ENCODE results near the gene CCN5. TPM values are rescaled to one million over a fixed set of nuclear protein-coding genes. Genes with fewer than 3 reads are reported as not detected.
A peak's percentile ranks its signal among the peaks of the same experiment; 100 is the strongest.

CCN5 gene
- polyA plus RNA-seq, 1 experiment: 2.0 TPM

DNA sequence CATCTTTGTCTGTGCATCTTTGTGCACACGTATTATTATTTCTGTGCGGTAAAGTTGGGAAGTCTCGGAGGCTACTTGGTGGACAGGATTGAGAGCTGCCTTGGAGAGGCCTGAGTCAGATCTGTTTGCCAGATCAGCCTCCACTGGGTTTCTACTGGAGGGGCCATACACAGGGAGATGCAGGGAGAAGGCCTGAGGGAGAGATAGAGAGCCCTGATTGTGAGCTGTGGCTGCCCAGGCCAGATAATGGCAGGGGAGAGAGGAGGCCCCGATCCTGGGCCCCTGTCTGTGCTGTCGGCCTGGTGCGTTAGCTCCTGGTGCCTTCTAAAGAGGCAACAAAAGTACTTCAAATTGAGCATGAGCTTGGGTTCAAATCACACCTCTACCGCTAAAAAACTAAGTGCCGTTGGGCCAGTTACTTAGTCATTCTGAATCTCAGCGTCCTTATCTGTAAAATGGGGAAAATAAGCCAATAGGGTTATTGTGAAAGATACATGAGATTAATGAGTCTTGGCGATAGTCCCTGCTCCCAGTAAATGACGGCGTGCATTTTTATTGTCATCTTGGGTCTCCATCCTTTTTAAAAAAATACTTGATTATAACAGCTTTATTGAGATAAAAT, 36.1 kb upstream of the CCN5 start:
- H3K36me3 ChIP-seq (ENCODE audit: control insufficient read depth, insufficient read depth, low read length): no peaks in the 10 kb centered on the region; the same call in 1 of the 2 replicates
- H3K27me3 ChIP-seq (ENCODE audit: control insufficient read depth, insufficient read depth, low read length): no peaks in the 10 kb centered on the region
- POLR2A ChIA-PET: no interaction called here
- TF ChIP-seq, protein P1, sequence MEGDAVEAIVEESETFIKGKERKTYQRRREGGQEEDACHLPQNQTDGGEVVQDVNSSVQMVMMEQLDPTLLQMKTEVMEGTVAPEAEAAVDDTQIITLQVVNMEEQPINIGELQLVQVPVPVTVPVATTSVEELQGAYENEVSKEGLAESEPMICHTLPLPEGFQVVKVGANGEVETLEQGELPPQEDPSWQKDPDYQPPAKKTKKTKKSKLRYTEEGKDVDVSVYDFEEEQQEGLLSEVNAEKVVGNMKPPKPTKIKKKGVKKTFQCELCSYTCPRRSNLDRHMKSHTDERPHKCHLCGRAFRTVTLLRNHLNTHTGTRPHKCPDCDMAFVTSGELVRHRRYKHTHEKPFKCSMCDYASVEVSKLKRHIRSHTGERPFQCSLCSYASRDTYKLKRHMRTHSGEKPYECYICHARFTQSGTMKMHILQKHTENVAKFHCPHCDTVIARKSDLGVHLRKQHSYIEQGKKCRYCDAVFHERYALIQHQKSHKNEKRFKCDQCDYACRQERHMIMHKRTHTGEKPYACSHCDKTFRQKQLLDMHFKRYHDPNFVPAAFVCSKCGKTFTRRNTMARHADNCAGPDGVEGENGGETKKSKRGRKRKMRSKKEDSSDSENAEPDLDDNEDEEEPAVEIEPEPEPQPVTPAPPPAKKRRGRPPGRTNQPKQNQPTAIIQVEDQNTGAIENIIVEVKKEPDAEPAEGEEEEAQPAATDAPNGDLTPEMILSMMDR (IDR thresholded peaks at IDR 0.05; ENCODE audit: insufficient read depth, low read depth, low read length): no peak
- no peak for DNase-seq (ENCODE audit: low read depth)
- H3K4me3 ChIP-seq (ENCODE audit: low read depth, low read length): no peak overlapping the region
- CTCF ChIA-PET: interaction anchor here (1.0 to 9.2 kb wide), 3 partner anchors 15 to 68 kb away, joined by 3 to 269 read pairs (median 3); no protein-coding TSS in a partner anchor

DNA sequence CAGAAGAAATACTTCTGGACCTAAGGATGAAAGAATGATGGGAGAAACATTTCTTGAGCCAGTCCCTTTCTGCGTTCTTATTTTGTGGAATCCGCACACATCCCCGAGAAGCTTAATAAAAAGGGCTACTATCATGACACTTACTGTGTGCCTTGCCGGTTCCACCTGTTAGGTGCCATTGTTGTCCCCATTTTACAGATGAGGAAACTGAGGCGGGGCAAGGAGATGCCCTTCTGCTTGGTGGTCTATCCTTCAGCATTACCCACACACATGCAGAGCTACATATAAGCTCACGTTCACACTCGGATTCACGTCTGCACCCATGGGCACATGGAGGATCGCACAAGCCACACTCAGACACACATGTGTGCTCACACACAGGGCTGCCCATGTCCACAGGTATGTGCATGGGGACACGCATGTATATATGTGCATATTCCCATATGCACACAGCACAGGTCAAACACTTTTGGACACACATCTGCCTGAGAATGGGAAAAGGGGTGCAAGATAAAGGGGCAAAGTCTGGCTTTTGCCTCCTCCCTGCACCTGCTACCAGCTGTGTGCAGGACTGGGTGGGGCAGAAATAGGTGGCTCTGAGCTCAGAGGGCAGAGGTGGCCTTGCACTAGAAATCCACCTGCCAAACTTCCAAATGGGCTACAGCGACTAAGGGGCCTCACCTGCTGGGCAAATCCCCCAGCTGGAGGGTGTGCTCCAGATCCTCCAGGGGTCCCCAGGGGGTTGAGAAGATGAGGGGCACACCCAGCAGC, 33.2 kb upstream of the CCN5 start:
- DNase-seq (ENCODE audit: low read depth): no peak
- TF ChIP-seq, protein P1 (IDR thresholded peaks at IDR 0.05; ENCODE audit: insufficient read depth, low read depth, low read length): no peak
- H3K27me3 ChIP-seq (ENCODE audit: control insufficient read depth, insufficient read depth, low read length): no peaks in the 10 kb centered on the region
- no peak overlapping the region for H3K4me3 ChIP-seq (ENCODE audit: low read depth, low read length)
- ChIA-PET POLR2A (no interaction called here), CTCF (interaction anchor here (1.3 to 9.2 kb wide), 4 partner anchors 8 to 50 kb away, joined by 5 to 269 read pairs (median 6); partner anchors contain the start of gene ADA)
- H3K36me3 ChIP-seq (ENCODE audit: control insufficient read depth, insufficient read depth, low read length): no peaks in the 10 kb centered on the region; the same call in 1 of the 2 replicates

DNA sequence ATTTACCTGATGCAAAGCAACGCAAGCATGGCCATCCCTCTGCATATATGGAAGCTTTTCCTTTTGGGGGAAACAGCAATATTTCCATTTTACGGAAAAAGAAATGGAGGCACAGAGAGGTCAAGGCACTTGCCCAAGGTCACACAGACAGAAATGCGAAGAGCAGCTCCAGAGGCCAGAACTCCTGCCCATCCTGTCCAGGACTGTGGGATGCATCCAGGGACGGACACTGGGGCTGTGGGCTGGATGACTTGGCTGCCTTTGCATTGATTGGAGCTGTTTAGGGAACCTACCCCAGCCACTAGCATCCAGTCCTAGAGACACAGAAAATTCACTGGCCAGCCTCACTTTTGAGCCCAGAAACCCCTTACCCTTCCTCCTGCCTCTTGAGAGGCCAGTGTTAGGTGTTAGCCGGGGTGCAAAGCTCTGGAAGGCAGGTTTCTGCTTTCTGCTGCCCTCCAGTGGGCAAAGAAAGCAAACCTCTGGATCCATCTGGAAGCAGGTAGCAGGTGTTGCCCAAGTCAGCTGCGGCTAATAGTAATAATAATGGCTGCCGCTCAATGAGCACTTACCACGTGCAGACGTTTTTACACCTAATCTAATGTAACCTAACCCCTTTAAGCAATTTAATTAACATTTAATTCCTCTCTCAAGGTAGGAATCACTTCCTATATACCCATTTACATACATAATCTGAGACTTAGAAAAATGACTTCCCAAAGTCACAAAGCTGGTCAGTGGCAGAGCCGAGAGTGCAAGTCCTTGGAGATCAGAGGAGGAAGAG, 31.7 kb upstream of the CCN5 start:
- no peak for DNase-seq (ENCODE audit: low read depth)
- TF ChIP-seq, protein P1 (IDR thresholded peaks at IDR 0.05; ENCODE audit: insufficient read depth, low read depth, low read length): peak; percentile 79
- ChIA-PET CTCF (interaction anchor here (0.6 to 9.2 kb wide), 48 partner anchors 10 to 469 kb away, joined by 3 to 269 read pairs (median 4); partner anchors contain the start of genes ADA, FITM2 and KCNK15), POLR2A (no interaction called here)
- Histone ChIP-seq H3K27me3 (ENCODE audit: control insufficient read depth, insufficient read depth, low read length) (no peaks in the 10 kb centered on the region), H3K36me3 (ENCODE audit: control insufficient read depth, insufficient read depth, low read length) (no peaks in the 10 kb centered on the region), H3K4me3 (ENCODE audit: low read depth, low read length) (no peak overlapping the region)

DNA sequence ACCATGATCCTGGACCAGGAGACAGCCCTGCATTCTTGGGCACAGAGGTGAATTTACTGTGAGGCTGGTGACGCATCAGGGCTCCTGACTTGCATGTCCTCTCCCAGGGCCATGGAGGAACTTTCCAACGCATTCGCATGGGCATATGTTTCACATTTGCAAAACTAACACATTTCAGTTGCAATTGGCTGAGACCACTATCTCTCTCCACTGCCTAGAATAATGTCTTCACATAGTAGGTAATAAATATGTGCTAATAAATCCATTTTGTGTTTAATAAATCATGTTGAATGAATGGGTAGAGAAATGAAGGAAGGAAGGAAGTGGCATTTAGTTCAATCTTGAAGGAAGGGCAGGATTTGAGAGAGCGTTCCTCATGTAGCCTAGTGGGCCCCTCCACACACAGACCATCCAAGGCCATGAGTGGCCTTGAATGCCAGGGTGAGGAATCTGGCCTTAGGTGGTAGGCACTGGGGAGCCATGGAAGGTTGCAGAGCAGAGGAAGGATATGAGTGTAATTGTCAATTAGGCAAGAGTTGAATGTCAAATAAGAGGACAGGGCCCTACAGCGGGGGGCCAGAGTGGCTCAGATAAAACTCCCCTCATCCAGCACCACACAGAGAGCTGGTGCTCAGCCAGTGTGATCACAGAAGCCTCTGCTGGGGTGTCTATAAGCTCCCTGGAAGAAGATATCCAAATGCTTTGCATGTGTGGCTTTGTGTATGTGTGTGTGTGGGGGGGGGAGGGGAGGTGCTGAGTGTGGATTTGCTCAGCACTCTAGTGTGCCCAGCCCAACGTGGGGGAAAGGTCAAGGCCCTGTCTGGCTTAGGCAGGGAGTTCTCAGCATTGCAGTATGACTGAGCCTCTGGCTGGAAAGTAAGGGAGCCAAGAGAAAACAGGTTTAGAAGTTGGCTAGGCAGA, 30.9 kb upstream of the CCN5 start:
- DNase-seq (ENCODE audit: low read depth): no peak
- CTCF ChIA-PET: interaction anchor here (0.6 to 9.2 kb wide), 54 partner anchors 9 to 470 kb away, joined by 3 to 269 read pairs (median 4); partner anchors contain the start of genes ADA, CCN5 and FITM2
- H3K27me3 ChIP-seq (ENCODE audit: control insufficient read depth, insufficient read depth, low read length): no peaks in the 10 kb centered on the region
- POLR2A ChIA-PET: no interaction called here
- H3K4me3 ChIP-seq (ENCODE audit: low read depth, low read length): no peak overlapping the region
- no peaks in the 10 kb centered on the region for H3K36me3 ChIP-seq (ENCODE audit: control insufficient read depth, insufficient read depth, low read length)
- TF ChIP-seq, protein P1 (IDR thresholded peaks at IDR 0.05; ENCODE audit: insufficient read depth, low read depth, low read length): no peak
